ENCODE measurements around the gene CAP2.

- TF ChIP-seq POU6F1 (CRISPR knock-in tag; IDR thresholded peaks at IDR 0.05; ENCODE audit: borderline replicate concordance, low read depth), result no peak
- TF ChIP-seq OSR1 (CRISPR knock-in tag; IDR thresholded peaks at IDR 0.05), result no peak
- no peak for TF ChIP-seq ZNF8 (CRISPR knock-in tag; IDR thresholded peaks at IDR 0.05)
- no peak for TF ChIP-seq TSHZ2 (CRISPR knock-in tag; IDR thresholded peaks at IDR 0.05)
- TF ChIP-seq ZFP30 (CRISPR knock-in tag; IDR thresholded peaks at IDR 0.05), result no peak
- TF ChIP-seq GLIS3 (CRISPR knock-in tag; IDR thresholded peaks at IDR 0.05), result no peak
- no peak for TF ChIP-seq ARNTL (CRISPR knock-in tag; IDR thresholded peaks at IDR 0.05; ENCODE audit: borderline replicate concordance, low read depth)
- TF ChIP-seq ZNF565 (CRISPR knock-in tag; conservative IDR thresholded peaks at IDR 0.05; ENCODE audit: low read depth), result no peak
- no peak for TF ChIP-seq CSRNP3 (CRISPR knock-in tag; IDR thresholded peaks at IDR 0.05)
- no peak for TF ChIP-seq PPARA (CRISPR knock-in tag; IDR thresholded peaks at IDR 0.05; ENCODE audit: borderline replicate concordance)
- TF ChIP-seq TCF4 (CRISPR knock-in tag; IDR thresholded peaks at IDR 0.05; ENCODE audit: borderline replicate concordance), result no peak
These were observed 112.4 kb downstream of the CAP2 start for GRCh38 chr6:17505767-17506280.
